ENCODE data around the gene SIRT3.

The SIRT3 gene

DNA sequence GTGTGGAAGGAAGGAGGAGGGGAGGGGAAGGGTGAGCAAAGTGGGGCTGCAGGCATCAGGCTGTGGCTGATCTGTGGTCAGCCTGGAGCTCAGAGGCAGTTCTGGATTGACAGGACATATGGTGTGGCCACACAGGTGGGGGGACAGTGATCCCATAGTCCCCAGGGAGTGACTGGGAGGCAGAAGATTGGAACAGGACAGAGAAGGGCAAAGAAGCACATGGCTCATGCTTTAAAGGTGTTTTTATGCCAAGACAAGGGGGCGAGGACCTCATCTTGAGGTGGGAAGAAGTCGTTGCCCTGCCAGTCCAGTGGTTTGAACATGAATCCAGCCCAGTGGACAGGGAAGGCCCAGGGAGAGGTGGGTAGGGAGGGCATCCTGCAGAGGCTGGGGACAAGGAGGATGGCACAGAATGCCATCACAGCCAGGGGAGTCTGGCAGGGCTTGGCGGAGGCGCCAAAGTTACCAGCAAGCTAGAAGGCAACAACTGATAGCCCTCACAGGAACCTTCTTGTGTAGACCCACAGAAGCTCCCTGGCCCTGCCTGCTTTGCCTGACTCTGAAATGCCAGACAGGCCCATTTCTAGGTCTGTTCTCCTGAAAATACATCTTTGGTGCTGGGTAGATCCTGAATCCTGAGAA lies 32.1 kb downstream of the SIRT3 start:
- Histone ChIP-seq H3K36me3 (ENCODE audit: insufficient read depth) (no peaks in the 10 kb centered on the region; the same call in 1 of the 2 replicates), H4K20me1 (ENCODE audit: insufficient read depth) (no peaks in the 10 kb centered on the region), H3K79me2 (ENCODE audit: insufficient read depth, low read depth) (peaks cover 26% of the 10 kb centered on the region), H3K4me2 (no peak overlapping the region), H3K4me1 (ENCODE audit: low read depth, poor library complexity, severe bottlenecking) (peaks cover 7% of the 10 kb centered on the region), H3K27me3 (ENCODE audit: insufficient read depth, low read depth) (no peaks in the 10 kb centered on the region), H3K4me3 (IDR thresholded peaks at IDR 0.05; ENCODE audit: insufficient read depth, low read depth, low read length) (no peak overlapping the region), H3K9ac (no peak overlapping the region), H2AFZ (ENCODE audit: low read depth) (no peak overlapping the region), H3K27ac (no peak overlapping the region)
- TF ChIP-seq, protein P1, sequence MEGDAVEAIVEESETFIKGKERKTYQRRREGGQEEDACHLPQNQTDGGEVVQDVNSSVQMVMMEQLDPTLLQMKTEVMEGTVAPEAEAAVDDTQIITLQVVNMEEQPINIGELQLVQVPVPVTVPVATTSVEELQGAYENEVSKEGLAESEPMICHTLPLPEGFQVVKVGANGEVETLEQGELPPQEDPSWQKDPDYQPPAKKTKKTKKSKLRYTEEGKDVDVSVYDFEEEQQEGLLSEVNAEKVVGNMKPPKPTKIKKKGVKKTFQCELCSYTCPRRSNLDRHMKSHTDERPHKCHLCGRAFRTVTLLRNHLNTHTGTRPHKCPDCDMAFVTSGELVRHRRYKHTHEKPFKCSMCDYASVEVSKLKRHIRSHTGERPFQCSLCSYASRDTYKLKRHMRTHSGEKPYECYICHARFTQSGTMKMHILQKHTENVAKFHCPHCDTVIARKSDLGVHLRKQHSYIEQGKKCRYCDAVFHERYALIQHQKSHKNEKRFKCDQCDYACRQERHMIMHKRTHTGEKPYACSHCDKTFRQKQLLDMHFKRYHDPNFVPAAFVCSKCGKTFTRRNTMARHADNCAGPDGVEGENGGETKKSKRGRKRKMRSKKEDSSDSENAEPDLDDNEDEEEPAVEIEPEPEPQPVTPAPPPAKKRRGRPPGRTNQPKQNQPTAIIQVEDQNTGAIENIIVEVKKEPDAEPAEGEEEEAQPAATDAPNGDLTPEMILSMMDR (conservative IDR thresholded peaks at IDR 0.05; ENCODE audit: low read depth, low read length): no peak

DNA sequence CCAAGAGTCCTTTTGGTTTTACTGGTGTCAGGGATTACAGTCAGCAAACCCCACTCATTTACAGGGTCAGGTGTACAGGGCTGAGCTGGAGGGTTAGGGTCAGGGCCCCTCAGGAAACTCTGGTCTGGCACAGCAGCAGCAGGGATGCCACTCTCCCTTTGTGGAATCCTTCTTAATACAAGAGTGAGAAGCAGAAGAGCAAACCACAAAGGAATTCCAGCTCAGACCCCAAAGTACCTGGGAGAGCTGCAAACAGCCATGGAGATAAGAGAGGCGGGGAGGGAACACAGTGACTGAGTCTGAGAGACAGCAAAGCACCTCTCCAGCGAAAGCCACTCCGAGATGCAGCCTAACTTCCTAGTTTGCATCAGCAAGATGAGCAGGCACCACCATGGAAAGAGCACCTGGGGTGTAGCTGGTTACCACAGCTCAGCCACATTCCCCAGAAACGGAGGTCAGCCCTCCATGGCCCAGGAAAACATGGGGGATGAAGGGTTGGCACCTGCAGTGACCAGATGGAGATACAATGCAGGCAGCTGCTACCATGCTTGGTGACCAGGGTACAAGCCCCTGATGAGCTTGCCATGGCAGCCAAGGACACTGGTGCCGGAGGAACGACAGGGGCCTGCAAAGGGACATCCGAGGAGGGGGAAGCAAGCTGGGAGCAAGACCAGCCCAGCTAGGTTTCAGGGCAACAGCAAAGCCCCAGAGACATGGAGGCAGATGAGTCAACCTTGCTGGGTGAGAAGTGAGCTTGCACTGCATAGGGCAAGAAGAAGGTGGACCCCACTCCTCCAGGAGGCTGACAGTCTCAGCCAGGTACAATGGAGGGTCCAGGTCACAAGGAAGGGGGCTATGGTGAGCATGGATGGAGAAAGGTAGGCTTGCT lies 32.8 kb downstream of the SIRT3 start:
- Histone ChIP-seq H3K27ac (no peak overlapping the region), H3K4me3 (IDR thresholded peaks at IDR 0.05; ENCODE audit: insufficient read depth, low read depth, low read length) (no peak overlapping the region), H3K27me3 (ENCODE audit: insufficient read depth, low read depth) (no peaks in the 10 kb centered on the region), H3K9ac (no peak overlapping the region), H3K79me2 (ENCODE audit: insufficient read depth, low read depth) (peaks cover 23% of the 10 kb centered on the region; the same call in 1 of the 2 replicates), H3K4me1 (ENCODE audit: low read depth, poor library complexity, severe bottlenecking) (peaks cover 7% of the 10 kb centered on the region), H2AFZ (ENCODE audit: low read depth) (no peak overlapping the region), H3K36me3 (ENCODE audit: insufficient read depth) (no peaks in the 10 kb centered on the region; the same call in 1 of the 2 replicates), H4K20me1 (ENCODE audit: insufficient read depth) (no peaks in the 10 kb centered on the region), H3K4me2 (no peak overlapping the region)
- TF ChIP-seq, protein P1 (conservative IDR thresholded peaks at IDR 0.05; ENCODE audit: low read depth, low read length): no peak

DNA sequence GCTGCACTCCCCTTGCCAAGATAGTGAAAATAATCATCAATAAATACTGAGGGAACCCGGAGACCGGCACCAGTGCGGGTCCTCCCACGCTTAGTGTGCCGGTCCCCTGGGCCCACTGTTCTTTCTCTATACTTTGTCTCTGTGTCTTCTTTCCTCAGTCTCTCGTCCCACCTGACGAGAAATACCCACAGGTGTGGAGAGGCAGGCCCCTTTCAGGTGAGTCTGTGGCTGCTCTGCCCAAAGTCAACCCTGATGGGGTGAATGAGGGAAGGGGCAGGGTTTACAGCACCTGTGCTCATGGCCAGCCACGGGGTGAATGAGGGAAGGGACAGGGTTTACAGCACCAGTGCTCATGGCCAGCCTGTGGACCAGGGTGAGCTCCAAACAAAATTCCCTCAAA lies 33.7 kb downstream of the SIRT3 start:
- no peaks in the 10 kb centered on the region; the same call in 1 of the 2 replicates for H3K36me3 ChIP-seq (ENCODE audit: insufficient read depth)
- no peak overlapping the region for H3K27ac ChIP-seq
- peaks cover 7% of the 10 kb centered on the region for H3K4me1 ChIP-seq (ENCODE audit: low read depth, poor library complexity, severe bottlenecking)
- no peak overlapping the region for H2AFZ ChIP-seq (ENCODE audit: low read depth)
- no peaks in the 10 kb centered on the region for H4K20me1 ChIP-seq (ENCODE audit: insufficient read depth)
- H3K4me2 ChIP-seq: no peak overlapping the region
- H3K79me2 ChIP-seq (ENCODE audit: insufficient read depth, low read depth): peaks cover 19% of the 10 kb centered on the region; the same call in 1 of the 2 replicates
- no peak overlapping the region for H3K4me3 ChIP-seq (IDR thresholded peaks at IDR 0.05; ENCODE audit: insufficient read depth, low read depth, low read length)
- no peak overlapping the region for H3K9ac ChIP-seq
- H3K27me3 ChIP-seq (ENCODE audit: insufficient read depth, low read depth): no peaks in the 10 kb centered on the region
- TF ChIP-seq, protein P1 (conservative IDR thresholded peaks at IDR 0.05; ENCODE audit: low read depth, low read length): no peak

DNA sequence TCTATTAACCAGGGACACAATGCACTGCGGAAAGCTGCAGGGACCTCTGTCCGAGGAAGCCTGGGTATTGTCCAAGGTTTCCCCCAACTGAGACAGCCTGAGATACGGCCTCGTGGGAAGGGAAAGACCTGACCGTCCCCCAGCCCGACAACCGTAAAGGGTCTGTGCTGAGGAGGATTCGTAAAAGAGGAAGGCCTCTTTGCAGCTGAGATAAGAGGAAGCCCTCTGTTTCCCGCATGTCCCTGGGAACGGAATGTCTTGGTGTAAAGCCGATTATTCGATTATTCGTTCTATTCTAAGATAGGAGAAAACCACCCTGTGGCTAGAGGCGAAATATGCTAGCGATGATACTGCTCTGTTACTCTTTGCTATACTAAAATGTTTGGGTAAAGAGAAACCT lies 34.2 kb downstream of the SIRT3 start:
- Histone ChIP-seq H2AFZ (ENCODE audit: low read depth) (no peak overlapping the region), H3K27me3 (ENCODE audit: insufficient read depth, low read depth) (no peaks in the 10 kb centered on the region), H3K36me3 (ENCODE audit: insufficient read depth) (no peaks in the 10 kb centered on the region; the same call in 1 of the 2 replicates), H3K9ac (no peak overlapping the region), H3K79me2 (ENCODE audit: insufficient read depth, low read depth) (peaks cover 18% of the 10 kb centered on the region; the same call in 1 of the 2 replicates), H3K4me1 (ENCODE audit: low read depth, poor library complexity, severe bottlenecking) (peaks cover 7% of the 10 kb centered on the region), H4K20me1 (ENCODE audit: insufficient read depth) (no peaks in the 10 kb centered on the region), H3K4me3 (IDR thresholded peaks at IDR 0.05; ENCODE audit: insufficient read depth, low read depth, low read length) (no peak overlapping the region), H3K27ac (no peak overlapping the region), H3K4me2 (no peak overlapping the region)
- TF ChIP-seq, protein P1 (conservative IDR thresholded peaks at IDR 0.05; ENCODE audit: low read depth, low read length): no peak
